Activated CD4-positive, alpha-beta T cell treated with anti-CD3 and anti-CD28 coated beads, Interleukin-10, Interleukin-2, amounts not matched to agents 100 ng/mL and 50 ng/mL, durations not matched to agents 16 hours and 8 hours (primary cell): ENCODE measurements around the gene EFNA3.

Experiments
- DNase-seq: peaks from one replicate; pipeline ENCODE4 v3.0.0-alpha.2; 2020

EFNA3 gene

GRCh38 chr1:155136748-155137147 lies 58.1 kb downstream of the EFNA3 start:
- peak; percentile 64 for DNase-seq
